Adrenal gland (tissue), 19 donors: ENCODE measurements around the gene DHX32. TPM values are rescaled to one million over a fixed set of nuclear protein-coding genes. Genes with fewer than 3 reads are reported as not detected.
"Not testable (repeated sequence)": the region's sequence is repeated elsewhere in the genome, so short reads cannot be mapped to it uniquely, and the experiment has no call there.

Experiments
- DNase-seq, 7 donors: peaks; one replicate each; pipeline ENCODE4 v3.0.0-alpha.2; 2019 to 2020
- H3K27ac ChIP-seq, 5 donors: fragments of 200-600 bp; sonication (generic) in 4 of 5; 1 replicate in 3 of 5; 2 replicates in 2 of 5; pipeline versions ENCODE4 v1.5.1 to v1.8.0; 2016 to 2020; ENCODE audit warnings: mild to moderate bottlenecking in 1 of 5
- H3K27me3 ChIP-seq: fragments of 200-600 bp; 2 replicates; pipeline ENCODE4 v1.8.0; 2021
- H3K36me3 ChIP-seq, 2 donors: fragments of 200-600 bp; replicated peaks in 1 of 2; 1 replicate in 1 of 2; 2 replicates in 1 of 2; pipeline versions ENCODE4 v1.5.1 to v1.8.0; 2018 to 2022
- H3K4me1 ChIP-seq, 2 donors: fragments of 200-600 bp; replicated peaks in 1 of 2; 1 replicate in 1 of 2; 2 replicates in 1 of 2; pipeline versions ENCODE4 v1.5.1 to v1.8.0; 2018 to 2021
- H3K4me3 ChIP-seq, 4 donors: fragments of 200-600 bp; sonication (generic) in 3 of 4; one replicate each; pipeline ENCODE4 v1.5.1; 2016 to 2018
- H3K9me3 ChIP-seq, 3 donors: fragments of 200-600 bp; sonication (generic) in 1 of 3; replicated peaks in 1 of 3; 1 replicate in 2 of 3; 2 replicates in 1 of 3; pipeline versions ENCODE4 v1.5.1 to v1.8.0; 2016 to 2021
- CTCF ChIP-seq, 6 experiments: fragments of 450-650 bp in 4 of 6; fragments of 200-600 bp in 2 of 6; sonication (generic) in 1 of 6; IDR thresholded peaks; 1 replicate in 5 of 6; 2 replicates in 1 of 6; pipeline versions ENCODE4 v1.5.1 to v1.8.0; 2016 to 2021; ENCODE audit warnings: antibody characterized with exemption in 6 of 6, mild to moderate bottlenecking in 2 of 6, moderate library complexity in 1 of 6
- POLR2A ChIP-seq, 2 donors: fragments of 450-650 bp; IDR thresholded peaks; one replicate each; pipeline ENCODE4 v1.6.1; 2017; ENCODE audit warnings: antibody characterized with exemption in 2 of 2, mild to moderate bottlenecking in 2 of 2, moderate library complexity in 1 of 2
- WGBS, 4 donors: extraction: QIAGEN DNeasy Blood & Tissue Kit in 2 of 4; methylation state at CpG; one replicate each; pipeline versions ENCODE4 v1.1.5 to v1.1.7; 2013 to 2017; 5-methylcytosine and 5-hydroxymethylcytosine counted together
- intact Hi-C, 2 donors: fragments of 100-400 bp; cut with DNase I; formaldehyde crosslinking; loops; one replicate each; pipeline versions ENCODE4 v1.14.1 to v1.15.0; 2022 to 2023
- long read RNA-seq, 10 donors: library from polyadenylated mRNA in 3 of 10; unstranded in 2 of 10; stranded (forward) in 1 of 10; transcript quantifications; one replicate each; pipeline ENCODE4 v2.0.0 and lab custom pipeline, GENCODE V29; 2021 to 2026
- polyA plus RNA-seq, 3 donors: library from polyadenylated mRNA; stranded (reverse); fragments of 200-250 nt in 2 of 3; fragments of 350-450 nt in 1 of 3; fragmentation: Illumina TruSeq in 1 of 3; extraction: RNeasy Lipid Tissue Mini Kit (QIAGEN cat#74804) in 1 of 3; gene quantifications; one replicate each; pipeline ENCODE4 v1.2.3, GENCODE V29; 2013 to 2014
- total RNA-seq, 9 donors: library from RNA; depleted of rRNA in 4 of 9; stranded (reverse); fragments of >200 nt in 4 of 9; fragments of 120-200 nt in 1 of 9; fragmentation: NEBNext Ultra II Directional in 1 of 9; extraction: Animal tissue kit (Norgen Biotek cat#: 25700) in 1 of 9; gene quantifications; one replicate each; pipeline versions ENCODE4 v1.1.0 to v1.2.4, GENCODE V29; 2013 to 2023
- donor health status: healthy with polysubstance abuse.
- donor health status: Bipolar disorder and iron deficiency.
- donor health status: DM: yes; HTN: yes; CAD: no.
- donor health status: DM: no; HTN: no; CAD: no.
- donor health status: DM: no; HTN: no; CAD: no.
- donor health status: DM: yes; HTN: yes; CAD: no.

The DHX32 gene
- total RNA-seq (100 to 1,000 TPM in 1 of 9 donors, 10 to 100 TPM in 8; 22.0 to 100 (median 43.3) TPM), polyA plus RNA-seq (10 to 100 TPM; 24.5 to 40.1 (median 28.1) TPM)
- long read RNA-seq, donor 1, partial matches to known transcripts = 35 of 49 reads
- long read RNA-seq, donor 1, other reads (novel, unspliced or antisense) = 11 of 49 reads
- long read RNA-seq, donor 2, partial matches to known transcripts = 78 of 124 reads
- long read RNA-seq, donor 2, other reads (novel, unspliced or antisense) = 42 of 124 reads
- long read RNA-seq, donor 3, partial matches to known transcripts = 16 of 27 reads
- long read RNA-seq, donor 3, other reads (novel, unspliced or antisense) = 9 of 27 reads
- long read RNA-seq, donor 4, partial matches to known transcripts = 4 of 7 reads
- long read RNA-seq, donor 4, other reads (novel, unspliced or antisense) = 2 of 7 reads
- long read RNA-seq, donor 5, partial matches to known transcripts = 2 of 93 reads
- long read RNA-seq, donor 5, other reads (novel, unspliced or antisense) = 90 of 93 reads
- long read RNA-seq, donor 6, partial matches to known transcripts = 1 of 4 reads
- long read RNA-seq, donor 6, other reads (novel, unspliced or antisense) = 2 of 4 reads
- long read RNA-seq, donor 7, partial matches to known transcripts = 7 of 8 reads
- long read RNA-seq, donor 7, other reads (novel, unspliced or antisense) = 0 of 8 reads
- long read RNA-seq, donor 8, partial matches to known transcripts = 15 of 31 reads
- long read RNA-seq, donor 8, other reads (novel, unspliced or antisense) = 11 of 31 reads
- long read RNA-seq, donor 9, partial matches to known transcripts = 14 of 30 reads
- long read RNA-seq, donor 9, other reads (novel, unspliced or antisense) = 11 of 30 reads
- long read RNA-seq, donor 10, partial matches to known transcripts = 0 of 2 reads
- long read RNA-seq, donor 10, other reads (novel, unspliced or antisense) = 0 of 2 reads

- TF ChIP-seq CTCF (IDR thresholded peaks at IDR 0.05) = no peak
- TF ChIP-seq POLR2A (IDR thresholded peaks at IDR 0.05) = no peak
- Histone ChIP-seq H3K4me3 (no peak within 1 kb of the TSS), H3K27ac (peak within 1 kb of the TSS; percentile 3 to 81 (median 63)), H3K9me3 (no peaks in the 10 kb centered on the region), H3K27me3 (no peaks in the 10 kb centered on the region), H3K4me1 (peaks cover 0 to 20% of the 10 kb centered on the region in 2 donors), H3K36me3 (no peaks in the 10 kb centered on the region)
- intact Hi-C loops = no loop called here
- WGBS, 4 donors = 35 to 60% (median 47%) methylated on average over 4 of the region's 4 CpGs
- peak in 3 of 7 donors; percentile 5 to 28 (median 17) for DNase-seq
Observed at GRCh38 chr10:125881192-125881591, at the start of gene DHX32. Gene DHX32 (minus strand): TSS chr10:125881292. CDS start chr10:125880824, 468 bp downstream.

GRCh38 chr10:125929618-125930017 lies 48.5 kb upstream of the DHX32 start:
- no peaks in the 10 kb centered on the region for H3K27me3 ChIP-seq
- H3K36me3 ChIP-seq = no peaks in the 10 kb centered on the region
- intact Hi-C loops = loop anchor here in 1 of 2 donors (5.0 kb wide), 1 partner anchor 578 kb away; no protein-coding TSS in a partner anchor
- H3K27ac ChIP-seq = no peak overlapping the region
- TF ChIP-seq CTCF (IDR thresholded peaks at IDR 0.05) = no peak
- no peak for TF ChIP-seq POLR2A (IDR thresholded peaks at IDR 0.05)
- H3K4me1 ChIP-seq = peaks cover 0 to 6% of the 10 kb centered on the region in 2 donors
- no peaks in the 10 kb centered on the region for H3K9me3 ChIP-seq
- no peak overlapping the region for H3K4me3 ChIP-seq
- WGBS, 4 donors = 90 to 98% (median 94%) methylated on average over 4 of the region's 4 CpGs
- no peak for DNase-seq

GRCh38 chr10:125928928-125929585 lies 48.0 kb upstream of the DHX32 start:
- intact Hi-C loops = no loop called here
- H3K36me3 ChIP-seq = no peaks in the 10 kb centered on the region
- H3K4me1 ChIP-seq = peaks cover 0 to under 1% of the 10 kb centered on the region in 2 donors

GRCh38 chr10:125927265-125927664 lies 46.2 kb upstream of the DHX32 start:
- DNase-seq, H3K4me1 ChIP-seq, H3K9me3 ChIP-seq, H3K36me3 ChIP-seq, intact Hi-C loops, H3K27me3 ChIP-seq, H3K4me3 ChIP-seq, H3K27ac ChIP-seq: not testable (repeated sequence)
- 79 to 85% (median 83%) methylated on average over 5 of the region's 5 CpGs for WGBS, 4 donors

More at GRCh38 chr10:125928928-125929585, 48.0 kb upstream of the DHX32 start:
- Histone ChIP-seq H3K27ac (no peak overlapping the region), H3K9me3 (no peaks in the 10 kb centered on the region), H3K27me3 (no peaks in the 10 kb centered on the region), H3K4me3 (no peak overlapping the region)
- TF ChIP-seq POLR2A (IDR thresholded peaks at IDR 0.05) (no peak), CTCF (IDR thresholded peaks at IDR 0.05) (no peak)
- 89 to 91% (median 90%) methylated on average over 7 of the region's 7 CpGs for WGBS, 4 donors
- no peak for DNase-seq
